ENCODE measurements around the gene TMEM248.
"Not testable (repeated sequence)": the region's sequence is repeated elsewhere in the genome, so short reads cannot be mapped to it uniquely, and the experiment has no call there.

Gene TMEM248

GRCh38 chr7:66970310-66970709 is 49.3 kb downstream of the TMEM248 start:
- Histone ChIP-seq H3K9ac (no peak overlapping the region), H3K27me3 (no peaks in the 10 kb centered on the region), H3K27ac (no peak overlapping the region), H3K9me3 (replicated peaks in 1 of 11) (peaks cover 6 to 15% (median 9%) of the 10 kb centered on the region in 11 experiments; a peak in 18 of 22 replicates), H3K36me3 (no peaks in the 10 kb centered on the region), H4K20me1 (no peaks in the 10 kb centered on the region), H3K4me1 (no peaks in the 10 kb centered on the region), H3K4me3 (no peak overlapping the region), H3K4me2 (no peak overlapping the region)
- TF ChIP-seq Cebpa-rat (IDR thresholded peaks at IDR 0.05) = no peak

- H3K4me3 ChIP-seq = no peak overlapping the region
- no peaks in the 10 kb centered on the region for H4K20me1 ChIP-seq
- no peak overlapping the region for H3K9ac ChIP-seq
- peaks cover 27 to 46% (median 33%) of the 10 kb centered on the region in 11 experiments for H3K9me3 ChIP-seq (replicated peaks in 1 of 11)
- TF ChIP-seq Cebpa-rat (IDR thresholded peaks at IDR 0.05) = no peak
- H3K27me3 ChIP-seq = no peaks in the 10 kb centered on the region
- H3K4me1 ChIP-seq = no peaks in the 10 kb centered on the region
- no peak overlapping the region for H3K27ac ChIP-seq
- H3K36me3 ChIP-seq = peaks cover 0 to 6% (median 0%) of the 10 kb centered on the region in 11 experiments; a peak in 1 of 22 replicates
- no peak overlapping the region for H3K4me2 ChIP-seq
These were observed 54.1 kb downstream of the TMEM248 start for GRCh38 chr7:66974986-66975590.

- H3K4me1 ChIP-seq, H3K27me3 ChIP-seq, H3K36me3 ChIP-seq, H4K20me1 ChIP-seq, H3K4me2 ChIP-seq, H3K27ac ChIP-seq, H3K4me3 ChIP-seq, H3K9ac ChIP-seq: not testable (repeated sequence)
- peaks cover 45 to 66% (median 54%) of the 10 kb centered on the region in 11 experiments for H3K9me3 ChIP-seq (replicated peaks in 1 of 11)
These were observed 57.3 kb downstream of the TMEM248 start for GRCh38 chr7:66978312-66978711.

GRCh38 chr7:66979013-66979412 is 58.0 kb downstream of the TMEM248 start:
- H3K4me3 ChIP-seq, H3K4me2 ChIP-seq, H3K27me3 ChIP-seq, H4K20me1 ChIP-seq, H3K36me3 ChIP-seq, H3K4me1 ChIP-seq, H3K27ac ChIP-seq, H3K9ac ChIP-seq: not testable (repeated sequence)
- peaks cover 45 to 66% (median 54%) of the 10 kb centered on the region in 11 experiments for H3K9me3 ChIP-seq (replicated peaks in 1 of 11)

- H3K4me1 ChIP-seq, H3K4me2 ChIP-seq, H3K9ac ChIP-seq, H4K20me1 ChIP-seq, H3K4me3 ChIP-seq, H3K27me3 ChIP-seq, H3K36me3 ChIP-seq: not testable (repeated sequence)
- peaks cover 36 to 56% (median 45%) of the 10 kb centered on the region in 11 experiments for H3K9me3 ChIP-seq (replicated peaks in 1 of 11)
- H3K27ac ChIP-seq = peak overlapping the region in 1 of 11 experiments; percentile 52; a peak in 2 of 22 replicates
These were observed 59.3 kb downstream of the TMEM248 start for GRCh38 chr7:66980336-66980735.

GRCh38 chr7:66989552-66989951 is 68.5 kb downstream of the TMEM248 start:
- not testable (repeated sequence) for H3K27me3 ChIP-seq; H3K27ac ChIP-seq; H3K9ac ChIP-seq; H3K4me3 ChIP-seq; H3K4me2 ChIP-seq; H3K9me3 ChIP-seq (replicated peaks in 1 of 11)
- H4K20me1 ChIP-seq = peaks cover 0 to 18% (median 6%) of the 10 kb centered on the region in 11 experiments; a peak in 9 of 22 replicates
- H3K4me1 ChIP-seq = peaks cover 11 to 16% (median 13%) of the 10 kb centered on the region in 10 experiments; a peak in 17 of 20 replicates
- peaks cover 58 to 75% (median 66%) of the 10 kb centered on the region in 11 experiments for H3K36me3 ChIP-seq

- peaks cover 16 to 22% (median 18%) of the 10 kb centered on the region in 10 experiments; a peak in 18 of 20 replicates for H3K4me1 ChIP-seq
- H3K4me2 ChIP-seq = peak overlapping the region; percentile 71 to 93 (median 83)
- peaks cover 0 to 17% (median 7%) of the 10 kb centered on the region in 11 experiments; a peak in 9 of 22 replicates for H4K20me1 ChIP-seq
- not testable (repeated sequence) for H3K9me3 ChIP-seq (replicated peaks in 1 of 11); H3K27me3 ChIP-seq
- peak overlapping the region; percentile 88 to 97 (median 92); a peak in 19 of 22 replicates for H3K9ac ChIP-seq
- peaks cover 38 to 52% (median 46%) of the 10 kb centered on the region in 11 experiments for H3K36me3 ChIP-seq
- peak overlapping the region; percentile 76 to 94 (median 86) for H3K4me3 ChIP-seq
- peak overlapping the region in 2 of 11 experiments; percentile 91 to 96; a peak in 3 of 22 replicates for H3K27ac ChIP-seq
These were observed 73.0 kb downstream of the TMEM248 start for GRCh38 chr7:66994051-66994450.

- not testable (repeated sequence) for H3K27me3 ChIP-seq; H3K9me3 ChIP-seq (replicated peaks in 1 of 11)
- peak overlapping the region; percentile 71 to 93 (median 83) for H3K4me2 ChIP-seq
- H3K4me3 ChIP-seq = peak overlapping the region; percentile 76 to 94 (median 86)
- peaks cover 33 to 55% (median 48%) of the 10 kb centered on the region in 11 experiments for H3K36me3 ChIP-seq
- H3K9ac ChIP-seq = peak overlapping the region; percentile 88 to 97 (median 92)
- peak overlapping the region; percentile 83 to 96 (median 88) for H3K27ac ChIP-seq
- H3K4me1 ChIP-seq = peaks cover 16 to 22% (median 18%) of the 10 kb centered on the region in 10 experiments; a peak in 18 of 20 replicates
- H4K20me1 ChIP-seq = peaks cover 0 to 23% (median 7%) of the 10 kb centered on the region in 11 experiments; a peak in 9 of 22 replicates
These were observed 73.6 kb downstream of the TMEM248 start for GRCh38 chr7:66994691-66995049.

- H3K4me1 ChIP-seq = peaks cover 16 to 22% (median 18%) of the 10 kb centered on the region in 10 experiments; a peak in 18 of 20 replicates
- H3K4me2 ChIP-seq = peak within 1 kb of the TSS; percentile 71 to 93 (median 83)
- peaks cover 31 to 55% (median 50%) of the 10 kb centered on the region in 11 experiments for H3K36me3 ChIP-seq
- peak within 1 kb of the TSS; percentile 76 to 94 (median 86) for H3K4me3 ChIP-seq
- H3K9ac ChIP-seq = peak within 1 kb of the TSS; percentile 88 to 97 (median 92)
- not testable (repeated sequence) for H3K9me3 ChIP-seq (replicated peaks in 1 of 11); H3K27me3 ChIP-seq
- H3K27ac ChIP-seq = peak within 1 kb of the TSS; percentile 83 to 96 (median 88)
- H4K20me1 ChIP-seq = peaks cover 0 to 29% (median 7%) of the 10 kb centered on the region in 11 experiments; a peak in 9 of 22 replicates
These were observed 74.2 kb downstream of the TMEM248 start, which contains the start of gene SBDS for GRCh38 chr7:66995050-66995776. Gene SBDS (minus strand): TSS chr7:66995586. CDS start chr7:66995417, 169 bp downstream.

GRCh38 chr7:66996444-66997191 is 75.6 kb downstream of the TMEM248 start, which contains the start of gene TYW1:
Gene TYW1 (plus strand): TSS chr7:66996833. CDS start chr7:66996979, 146 bp downstream.
- H3K36me3 ChIP-seq = peaks cover 22 to 50% (median 39%) of the 10 kb centered on the region in 11 experiments
- H3K4me3 ChIP-seq = peak within 1 kb of the TSS; percentile 76 to 94 (median 86)
- H3K9me3 ChIP-seq (replicated peaks in 1 of 11); H3K27me3 ChIP-seq: not testable (repeated sequence)
- H3K4me2 ChIP-seq = peak within 1 kb of the TSS; percentile 67 to 85 (median 80)
- peak within 1 kb of the TSS; percentile 61 to 91 (median 78) for H3K27ac ChIP-seq
- H3K9ac ChIP-seq = peak within 1 kb of the TSS; percentile 83 to 95 (median 89)
- H4K20me1 ChIP-seq = peaks cover 0 to 38% (median 7%) of the 10 kb centered on the region in 11 experiments; a peak in 9 of 22 replicates
- H3K4me1 ChIP-seq = peaks cover 16 to 22% (median 18%) of the 10 kb centered on the region in 10 experiments; a peak in 18 of 20 replicates

GRCh38 chr7:67000601-67001258 is 79.7 kb downstream of the TMEM248 start:
- H3K4me1 ChIP-seq = peaks cover 5 to 10% (median 5%) of the 10 kb centered on the region in 10 experiments; a peak in 12 of 20 replicates
- H3K36me3 ChIP-seq = peaks cover 14 to 61% (median 34%) of the 10 kb centered on the region in 11 experiments

GRCh38 chr7:67004145-67004544 is 83.1 kb downstream of the TMEM248 start:
- not testable (repeated sequence) for H3K27ac ChIP-seq; H3K9ac ChIP-seq; H3K4me1 ChIP-seq; H3K4me3 ChIP-seq; H3K27me3 ChIP-seq; H3K9me3 ChIP-seq (replicated peaks in 1 of 11)
- Histone ChIP-seq H3K4me2 (peak overlapping the region in 1 of 11 experiments; percentile 7; a peak in 2 of 22 replicates), H4K20me1 (peaks cover 0 to 73% (median 0%) of the 10 kb centered on the region in 11 experiments; a peak in 5 of 22 replicates), H3K36me3 (peaks cover 46 to 88% (median 62%) of the 10 kb centered on the region in 11 experiments)

More at GRCh38 chr7:67000601-67001258, 79.7 kb downstream of the TMEM248 start:
- not testable (repeated sequence) for H3K4me3 ChIP-seq; H3K27ac ChIP-seq; H3K27me3 ChIP-seq; H3K9me3 ChIP-seq (replicated peaks in 1 of 11); H3K9ac ChIP-seq; H3K4me2 ChIP-seq
- peaks cover 0 to 49% (median 0%) of the 10 kb centered on the region in 11 experiments; a peak in 4 of 22 replicates for H4K20me1 ChIP-seq
